Rectal smooth muscle tissue (tissue), 1 donor: ENCODE results near the gene SEC61B.

ENCODE experiments used
- H3K27ac ChIP-seq: one replicate; pipeline ENCODE4 v1.7.0; 2013; ENCODE audit warnings: low read depth, low read length, inconsistent platforms
- H3K27me3 ChIP-seq: one replicate; pipeline ENCODE4 v1.7.0; 2013; ENCODE audit warnings: low read length; ENCODE audit not compliant: control insufficient read depth, insufficient read depth
- H3K36me3 ChIP-seq: one replicate; pipeline ENCODE4 v1.7.0; 2013; ENCODE audit warnings: low read length; ENCODE audit not compliant: control insufficient read depth, insufficient read depth
- H3K4me1 ChIP-seq: one replicate; pipeline ENCODE4 v1.7.0; 2013; ENCODE audit warnings: low read length; ENCODE audit not compliant: control insufficient read depth, insufficient read depth
- H3K4me3 ChIP-seq: one replicate; pipeline ENCODE4 v1.7.0; 2013; ENCODE audit warnings: low read length
- H3K9ac ChIP-seq: one replicate; pipeline ENCODE4 v1.7.0; 2013; ENCODE audit warnings: low read length

SEC61B gene

DNA sequence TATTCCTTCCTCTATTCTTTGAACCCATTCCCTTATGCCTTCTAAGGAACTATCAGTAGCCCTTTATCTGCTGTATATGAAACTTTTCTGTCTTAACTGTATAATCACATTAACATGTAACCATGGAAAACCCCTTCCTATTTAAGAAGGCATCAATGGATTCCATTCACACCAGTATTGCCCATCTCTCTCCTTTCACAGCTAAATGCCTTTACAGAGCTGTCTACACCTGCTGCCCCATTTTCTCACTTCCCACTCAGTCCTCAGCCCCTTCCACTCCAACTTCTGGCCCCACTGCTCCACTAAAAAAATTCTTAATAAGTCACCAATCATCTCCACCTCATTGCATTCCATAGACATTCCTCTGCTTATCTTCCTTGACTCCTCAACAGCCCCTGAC, 50.8 kb downstream of the SEC61B start:
- Histone ChIP-seq H3K4me1 (no peaks in the 10 kb centered on the region), H3K27me3 (no peaks in the 10 kb centered on the region), H3K9ac (no peak overlapping the region), H3K36me3 (no peaks in the 10 kb centered on the region), H3K4me3 (no peak overlapping the region), H3K27ac (no peak overlapping the region)

DNA sequence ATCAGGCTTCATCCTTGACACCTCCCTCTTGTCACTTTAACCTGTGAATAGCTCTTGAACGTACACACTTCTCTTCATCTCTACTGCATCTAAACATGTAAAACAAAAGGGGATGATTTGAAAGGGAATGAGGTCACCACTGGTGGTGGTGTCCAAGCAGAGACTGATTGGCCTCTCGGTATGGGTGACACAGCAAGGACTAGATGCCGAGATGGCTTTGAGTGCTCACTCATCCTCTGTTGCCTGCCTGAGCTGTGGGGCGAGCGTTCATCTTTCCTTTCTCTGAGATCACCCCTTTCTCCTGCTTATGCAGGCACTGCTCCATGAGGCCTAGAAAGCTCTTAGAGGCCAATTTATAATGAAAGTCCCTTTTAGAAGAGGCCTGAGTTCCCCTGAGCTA, 51.9 kb downstream of the SEC61B start:
- no peak overlapping the region for H3K9ac ChIP-seq
- no peak overlapping the region for H3K4me3 ChIP-seq
- no peak overlapping the region for H3K27ac ChIP-seq
- no peaks in the 10 kb centered on the region for H3K27me3 ChIP-seq
- no peaks in the 10 kb centered on the region for H3K36me3 ChIP-seq
- no peaks in the 10 kb centered on the region for H3K4me1 ChIP-seq

DNA sequence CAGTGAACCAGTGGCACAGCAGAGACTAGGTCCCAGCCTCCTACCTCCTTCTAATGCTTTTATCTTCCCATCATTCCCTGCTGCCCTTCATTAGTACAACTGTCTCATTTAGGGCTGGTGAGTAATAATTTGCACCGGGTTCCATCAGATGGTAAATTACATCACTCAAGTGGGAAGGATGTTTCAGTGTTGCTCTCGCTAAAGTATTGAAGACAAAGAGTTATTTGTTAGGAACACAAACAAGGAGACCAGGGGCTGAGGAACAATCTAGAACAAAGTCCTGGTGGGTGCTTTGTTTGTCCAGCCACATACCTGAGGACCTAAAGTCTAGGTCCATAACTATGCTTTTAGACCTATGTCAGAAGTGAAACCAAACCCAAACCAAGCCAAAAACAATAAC, 52.4 kb downstream of the SEC61B start:
- Histone ChIP-seq H3K27ac (no peak overlapping the region), H3K27me3 (no peaks in the 10 kb centered on the region), H3K9ac (no peak overlapping the region), H3K4me1 (no peaks in the 10 kb centered on the region), H3K4me3 (no peak overlapping the region), H3K36me3 (no peaks in the 10 kb centered on the region)
